Ovary (tissue), 10 donors: ENCODE results near the gene CCDC110. TPM values are rescaled to one million over a fixed set of nuclear protein-coding genes. Genes with fewer than 3 reads are reported as not detected.

Source experiments
- DNase-seq, 5 donors: peaks; one replicate each; pipeline ENCODE4 v3.0.0-alpha.2; 2019 to 2020
- H3K27ac ChIP-seq, 2 donors: fragments of 200-600 bp; one replicate each; pipeline versions ENCODE4 v1.5.1 to v1.8.0; 2019 to 2022
- H3K27me3 ChIP-seq: fragments of 200-600 bp; one replicate; pipeline ENCODE4 v1.8.0; 2022
- H3K36me3 ChIP-seq: fragments of 200-600 bp; sonication (generic); one replicate; pipeline ENCODE4 v1.5.1; 2019
- H3K4me1 ChIP-seq: one replicate; pipeline ENCODE4 v1.8.1; 2013; ENCODE audit warnings: mild to moderate bottlenecking, moderate library complexity; ENCODE audit not compliant: insufficient read depth
- H3K4me3 ChIP-seq: fragments of 200-600 bp; sonication (generic); one replicate; pipeline ENCODE4 v1.5.1; 2017
- H3K9me3 ChIP-seq, 2 donors: fragments of 200-600 bp in 1 of 2; sonication (generic) in 1 of 2; one replicate each; pipeline versions ENCODE4 v1.5.1 to v1.8.1; 2013 to 2019; ENCODE audit warnings: mild to moderate bottlenecking in 1 of 2, moderate library complexity in 1 of 2
- CTCF ChIP-seq, 3 donors: fragments of 450-650 bp in 2 of 3; fragments of 200-600 bp in 1 of 3; IDR thresholded peaks; one replicate each; pipeline versions ENCODE4 v1.5.1 to v1.8.0; 2016 to 2022; ENCODE audit warnings: antibody characterized with exemption in 3 of 3, mild to moderate bottlenecking in 1 of 3
- EP300 ChIP-seq: sonication (generic); formaldehyde crosslinking; IDR thresholded peaks from one replicate; pipeline ENCODE4 v1.6.1; 2017; ENCODE audit warnings: antibody characterized with exemption
- POLR2A ChIP-seq: fragments of 450-650 bp; IDR thresholded peaks from one replicate; pipeline ENCODE4 v1.6.1; 2017; ENCODE audit warnings: antibody characterized with exemption, mild to moderate bottlenecking, moderate library complexity
- WGBS, 3 donors: extraction: QIAGEN DNeasy Blood & Tissue Kit in 1 of 3; methylation state at CpG; one replicate each; pipeline versions ENCODE4 v1.1.5 to v1.1.7; 2013 to 2017; 5-methylcytosine and 5-hydroxymethylcytosine counted together
- intact Hi-C, 4 donors: fragments of 100-400 bp; cut with DNase I; formaldehyde crosslinking; loops; one replicate each; pipeline versions ENCODE4 v1.11.0 to v1.15.1; 2022 to 2023
- long read RNA-seq, 3 donors: library from polyadenylated mRNA in 2 of 3; unstranded in 2 of 3; transcript quantifications; one replicate each; pipeline ENCODE4 v2.0.0 and lab custom pipeline, GENCODE V29; 2021 to 2026
- polyA plus RNA-seq, 2 donors: library from polyadenylated mRNA; stranded (reverse); fragments of 200-250 nt in 1 of 2; fragments of 350-450 nt in 1 of 2; fragmentation: Illumina TruSeq in 1 of 2; extraction: RNeasy Lipid Tissue Mini Kit (QIAGEN cat#74804) in 1 of 2; gene quantifications; one replicate each; pipeline ENCODE4 v1.2.3, GENCODE V29; 2013 to 2014
- total RNA-seq, 7 donors: library from RNA; depleted of rRNA in 2 of 7; stranded (reverse); fragments of >200 nt in 2 of 7; fragmentation: NEBNext Ultra II Directional in 3 of 7; extraction: Animal tissue kit (Norgen Biotek cat#: 25700) in 3 of 7; gene quantifications; one replicate each; pipeline versions ENCODE4 v1.1.0 to v1.2.4, GENCODE V29; 2016 to 2023
- donor health status: DM: no; HTN: no; CAD: no; lungs with moderate emphysema.
- donor health status: DM: no; HTN: no; CAD: no.
- donor health status: Bipolar disorder and iron deficiency.
- donor health status: DM: yes; HTN: yes; CAD: no.
- donor health status: DM: no; HTN: no; CAD: no.
- donor health status: DM: yes; HTN: yes; CAD: no.

CCDC110 gene
- total RNA-seq (1 to 10 TPM; 2.8 to 6.4 (median 3.3) TPM), polyA plus RNA-seq (1 to 10 TPM; 1.8 to 2.7 TPM)
- long read RNA-seq, donor 1, partial matches to known transcripts: 0 of 6 reads
- long read RNA-seq, donor 1, other reads (novel, unspliced or antisense): 1 of 6 reads
- long read RNA-seq, donor 2, partial matches to known transcripts: 0 of 1 reads
- long read RNA-seq, donor 2, other reads (novel, unspliced or antisense): 0 of 1 reads
- long read RNA-seq, donor 3, partial matches to known transcripts: 0 of 3 reads
- long read RNA-seq, donor 3, other reads (novel, unspliced or antisense): 1 of 3 reads

DNA sequence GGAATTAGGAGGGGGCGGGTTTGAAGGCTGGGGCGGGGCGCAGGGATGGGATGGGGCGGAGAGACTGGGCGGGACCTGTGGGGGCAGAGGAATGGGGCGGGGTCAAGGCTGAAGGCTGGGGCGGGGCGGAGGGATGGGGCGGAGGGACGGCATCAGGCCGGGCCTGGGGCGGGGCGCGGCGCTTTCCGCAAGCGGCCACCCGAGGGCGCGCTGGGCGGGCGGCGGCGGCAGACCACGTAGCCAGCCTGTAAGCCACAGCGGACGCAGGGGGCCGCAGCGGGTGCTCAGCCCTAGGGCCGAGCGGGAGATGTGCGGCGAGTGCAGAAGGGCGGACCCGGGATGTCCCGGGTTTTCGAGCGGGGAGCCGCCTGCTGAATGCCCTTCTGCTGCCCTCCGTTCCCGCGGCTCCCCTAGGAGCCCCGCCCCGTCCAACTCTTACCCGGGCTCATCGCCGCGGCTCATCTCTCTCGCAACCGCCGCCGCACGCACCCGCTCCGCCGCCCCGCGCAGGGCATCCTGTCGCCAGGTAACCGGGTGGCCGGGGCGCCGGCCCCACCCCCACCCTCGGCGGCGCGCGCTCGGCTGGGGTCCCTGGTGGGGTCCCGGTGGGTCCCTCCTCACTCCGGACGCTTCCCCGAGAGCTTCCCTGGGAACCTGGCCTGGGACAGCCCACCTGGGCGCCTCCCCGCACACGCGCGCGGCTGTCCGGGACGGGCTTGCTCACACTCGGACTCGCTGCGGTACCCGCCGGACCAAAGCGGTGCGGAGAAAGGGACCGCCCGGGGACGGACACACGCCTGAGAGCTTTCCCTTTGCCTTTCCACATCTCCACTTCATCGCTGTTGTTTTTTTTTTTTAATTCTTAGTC, at the start of gene CCDC110:
TSS of gene CCDC110 (minus strand) at position 499 of the 868 bp plus-strand sequence. CDS start at position 449, 50 bp downstream.
- no peaks in the 10 kb centered on the region for H3K9me3 ChIP-seq
- intact Hi-C loops: loop anchor here in 3 of 4 donors (1.0 to 10.0 kb wide), 4 partner anchors 63 to 126 kb away; partner anchors contain the start of gene PDLIM3 (in 1 of the 3)
- TF ChIP-seq CTCF (IDR thresholded peaks at IDR 0.05): peak; percentile 77 to 82 (median 79)
- TF ChIP-seq POLR2A: peak; percentile 65
- no peak for TF ChIP-seq EP300
- H3K27me3 ChIP-seq: no peaks in the 10 kb centered on the region
- H3K4me1 ChIP-seq: peaks cover 1% of the 10 kb centered on the region
- WGBS, 3 donors: 0 to 1% (median 1%) methylated on average over 71 to 93 of the region's 93 CpGs
- peak within 1 kb of the TSS; percentile 50 to 79 for H3K27ac ChIP-seq
- peak within 1 kb of the TSS; percentile 75 for H3K4me3 ChIP-seq
- no peaks in the 10 kb centered on the region for H3K36me3 ChIP-seq
- peak; percentile 94 to 99 (median 96) for DNase-seq

- Histone ChIP-seq H3K27ac (peak overlapping the region in 1 of 2 donors; percentile 58), H3K4me3 (no peak overlapping the region), H3K9me3 (no peaks in the 10 kb centered on the region), H3K27me3 (no peaks in the 10 kb centered on the region), H3K4me1 (peaks cover 3% of the 10 kb centered on the region), H3K36me3 (no peaks in the 10 kb centered on the region)
- 7 to 22% (median 8%) methylated on average over 4 of the region's 4 CpGs for WGBS, 3 donors
- intact Hi-C loops: no loop called here
- DNase-seq: no peak
- TF ChIP-seq CTCF (IDR thresholded peaks at IDR 0.05) (no peak), POLR2A (no peak), EP300 (no peak)
Observed at GRCh38 chr4:185520119-185520518, 48.6 kb upstream of the CCDC110 start.

DNA sequence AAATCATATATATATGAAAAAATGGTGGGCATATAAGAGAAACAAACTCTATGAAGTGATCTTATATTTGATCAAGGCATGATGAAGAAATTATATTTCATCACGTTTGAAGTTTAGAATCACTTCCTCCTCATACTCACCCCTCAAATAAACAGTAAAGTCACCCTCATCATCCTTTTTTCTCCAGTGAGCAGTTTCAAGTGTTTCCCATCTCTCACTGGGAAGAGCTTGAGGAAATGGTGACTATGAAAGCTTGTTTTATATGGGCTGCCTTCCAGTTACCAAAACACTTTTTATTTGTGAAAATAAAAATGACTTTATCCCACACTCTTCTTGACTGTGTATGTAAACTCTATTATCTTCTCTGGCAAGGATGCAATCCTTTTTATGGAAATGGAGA, 47.0 kb upstream of the CCDC110 start:
- no peaks in the 10 kb centered on the region for H3K9me3 ChIP-seq
- H3K4me3 ChIP-seq: no peak overlapping the region
- H3K27ac ChIP-seq: peak overlapping the region in 1 of 2 donors; percentile 58
- H3K36me3 ChIP-seq: no peaks in the 10 kb centered on the region
- no peak for TF ChIP-seq CTCF (IDR thresholded peaks at IDR 0.05)
- no peak for TF ChIP-seq EP300
- TF ChIP-seq POLR2A: no peak
- no peak for DNase-seq
- no peaks in the 10 kb centered on the region for H3K27me3 ChIP-seq
- WGBS, 3 donors: 11 to 34% (median 12%) methylated on average over 1 of the region's 1 CpG
- H3K4me1 ChIP-seq: peaks cover 7% of the 10 kb centered on the region
- intact Hi-C loops: no loop called here

DNA sequence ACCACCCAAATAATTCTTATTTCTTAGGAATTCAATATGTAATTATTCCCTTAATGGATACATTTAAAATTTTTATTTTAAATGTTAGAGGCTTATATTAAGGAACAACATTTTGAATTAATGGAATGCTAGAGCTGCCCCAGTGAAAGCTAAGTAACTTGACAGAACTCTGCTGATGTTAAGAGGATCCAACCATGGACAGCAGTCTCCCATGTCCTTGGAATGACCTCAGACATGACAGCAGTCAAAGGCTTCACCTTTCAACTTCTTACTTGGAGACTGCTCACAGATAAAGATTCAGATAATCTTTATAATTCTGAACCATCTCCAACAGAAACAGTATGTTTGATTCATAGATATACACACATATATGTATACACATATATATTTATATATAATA, 46.5 kb upstream of the CCDC110 start:
- intact Hi-C loops: no loop called here
- Histone ChIP-seq H3K4me1 (peaks cover 7% of the 10 kb centered on the region), H3K4me3 (no peak overlapping the region), H3K9me3 (no peaks in the 10 kb centered on the region), H3K27ac (peak overlapping the region in 1 of 2 donors; percentile 58), H3K27me3 (no peaks in the 10 kb centered on the region), H3K36me3 (no peaks in the 10 kb centered on the region)
- DNase-seq: no peak
- TF ChIP-seq EP300 (no peak), POLR2A (no peak), CTCF (IDR thresholded peaks at IDR 0.05) (no peak)
